ENCODE data around the gene MRPL50.
"Not testable (repeated sequence)": the region's sequence is repeated elsewhere in the genome, so short reads cannot be mapped to it uniquely, and the experiment has no call there.

MRPL50 gene

DNA sequence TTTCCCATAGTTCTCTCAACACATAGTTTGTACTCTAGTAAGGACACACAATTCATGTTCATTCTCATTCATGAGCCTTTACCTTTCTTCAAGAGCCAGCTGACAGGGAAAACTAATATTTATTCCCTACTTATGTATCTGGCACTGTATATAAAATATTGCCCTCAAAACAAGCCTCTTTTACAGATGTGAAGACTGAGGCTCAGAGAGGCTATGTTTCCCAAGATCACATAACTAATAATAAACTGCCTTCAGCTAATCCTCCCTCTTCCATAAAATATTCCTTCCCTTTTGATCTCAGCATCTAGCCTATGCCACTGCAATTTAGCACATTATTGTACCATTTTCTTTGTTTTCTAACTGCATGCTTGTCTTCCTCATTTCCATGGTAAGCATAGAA, 19.0 kb upstream of the MRPL50 start:
- no peak for DNase-seq

DNA sequence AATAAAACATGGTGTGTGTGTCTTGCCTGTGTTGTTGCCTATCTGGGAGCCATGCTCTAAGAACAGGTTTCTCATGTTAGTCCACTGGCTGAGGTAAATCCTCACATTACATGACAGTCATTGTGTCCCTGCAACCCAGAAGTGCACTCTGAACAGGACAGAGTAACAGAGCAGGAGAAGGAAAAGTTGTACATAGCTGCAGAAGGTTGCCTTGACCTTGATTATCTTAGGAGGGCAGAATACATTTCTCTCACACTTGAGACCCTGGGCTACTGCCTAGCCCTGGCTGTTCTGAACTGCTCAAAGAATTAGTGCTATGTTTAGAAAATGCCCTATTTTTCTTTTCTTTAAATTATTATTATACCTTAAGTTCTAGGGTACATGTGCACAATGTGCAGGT, 17.2 kb upstream of the MRPL50 start:
- DNase-seq: no peak

DNA sequence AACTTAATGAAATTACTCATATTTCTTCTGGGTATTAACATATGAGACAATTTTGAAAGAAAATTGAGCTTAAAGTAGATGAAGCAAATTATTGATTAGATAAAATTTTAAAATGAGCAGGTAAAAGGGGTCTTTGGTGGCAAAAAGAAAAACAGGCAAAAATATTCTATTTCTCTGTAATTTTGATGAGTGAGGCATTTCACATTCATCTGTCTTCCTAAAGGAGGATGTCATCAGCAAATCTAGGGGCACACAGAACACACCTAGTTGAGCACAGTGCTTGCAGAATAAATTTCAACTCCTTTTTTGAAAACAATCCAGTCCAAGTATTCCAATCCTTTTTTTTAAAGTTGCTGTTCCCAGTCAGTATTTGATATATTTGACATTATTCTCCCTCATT, 16.4 kb upstream of the MRPL50 start:
- no peak for DNase-seq

DNA sequence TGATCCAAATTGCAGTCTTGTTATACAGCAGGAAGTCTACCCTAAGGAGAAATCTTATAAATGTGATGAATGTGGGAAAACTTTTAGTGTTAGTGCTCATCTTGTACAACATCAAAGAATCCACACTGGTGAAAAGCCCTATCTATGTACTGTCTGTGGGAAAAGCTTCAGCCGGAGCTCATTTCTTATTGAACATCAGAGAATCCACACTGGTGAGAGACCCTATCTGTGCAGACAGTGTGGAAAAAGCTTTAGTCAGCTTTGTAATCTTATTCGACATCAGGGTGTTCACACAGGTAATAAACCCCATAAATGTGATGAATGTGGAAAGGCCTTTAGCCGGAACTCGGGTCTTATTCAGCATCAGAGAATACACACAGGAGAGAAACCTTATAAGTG, 10.7 kb upstream of the MRPL50 start:
- no peak for DNase-seq

GRCh38 chr9:101408374-101409078, 10.1 kb upstream of the MRPL50 start:
- DNase-seq: no peak

DNA sequence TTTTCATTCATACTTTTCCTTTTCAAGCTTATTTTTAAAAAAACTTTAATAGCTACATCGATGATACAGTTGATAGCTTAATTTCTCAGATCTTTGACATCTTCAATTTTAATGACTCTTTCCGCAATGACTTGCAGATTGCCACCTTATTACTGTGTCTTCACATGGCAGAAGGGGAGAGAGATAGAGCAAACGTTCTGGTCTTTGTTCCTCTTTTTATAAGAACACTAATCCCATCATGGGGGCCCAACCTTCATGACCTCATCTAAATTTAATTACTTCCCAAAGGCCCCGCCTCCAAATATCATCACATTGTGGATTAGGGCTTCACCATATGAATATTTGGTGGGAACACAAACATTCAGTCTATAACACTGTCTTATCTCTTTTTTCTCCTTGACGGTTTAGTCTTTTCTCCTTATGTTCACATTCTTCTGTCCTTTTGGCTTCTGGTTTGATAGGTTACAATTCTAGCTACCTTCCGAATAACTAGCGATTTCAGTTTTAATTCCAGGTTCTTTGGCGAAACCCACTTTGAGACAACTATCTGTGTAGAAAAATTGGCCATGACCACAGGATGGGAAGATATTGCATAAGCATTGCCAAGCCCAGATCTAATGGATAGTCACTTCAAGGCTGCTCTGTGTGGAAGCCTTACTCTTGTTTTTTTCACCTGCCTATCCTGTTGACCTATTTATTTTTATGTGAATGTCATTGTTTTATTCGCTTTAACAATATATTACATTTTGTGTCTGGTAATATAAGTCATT, 5.3 kb upstream of the MRPL50 start:
- DNase-seq: no peak

GRCh38 chr9:101400120-101400519, 1.7 kb upstream of the MRPL50 start:
- no peak for DNase-seq

- no peak for DNase-seq
These were observed 1.2 kb upstream of the MRPL50 start for GRCh38 chr9:101399643-101399970.

- no peak for DNase-seq
These were observed 668 bp upstream of the MRPL50 start for GRCh38 chr9:101398930-101399642.

- DNase-seq: no peak
These were observed 711 bp downstream of the MRPL50 start for GRCh38 chr9:101397746-101398067.

DNA sequence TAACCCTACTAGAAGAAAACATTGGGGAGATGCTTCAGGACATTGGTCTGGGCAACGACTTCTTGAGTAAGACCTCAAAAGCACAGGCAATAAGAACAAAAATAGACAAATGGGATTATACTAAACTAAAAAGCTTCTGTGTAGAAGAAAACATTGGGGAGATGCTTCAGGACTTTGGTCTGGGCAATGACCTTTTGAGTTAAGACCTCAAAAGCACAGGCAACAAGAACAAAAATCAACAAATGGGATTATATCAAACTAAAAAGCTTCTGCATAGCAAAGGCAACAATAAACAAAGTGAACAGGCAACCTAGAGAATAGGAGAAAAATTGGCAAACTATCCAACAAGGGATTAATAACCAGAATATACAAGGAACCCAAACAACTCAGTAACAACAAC, 3.7 kb downstream of the MRPL50 start:
- no peak for DNase-seq

DNA sequence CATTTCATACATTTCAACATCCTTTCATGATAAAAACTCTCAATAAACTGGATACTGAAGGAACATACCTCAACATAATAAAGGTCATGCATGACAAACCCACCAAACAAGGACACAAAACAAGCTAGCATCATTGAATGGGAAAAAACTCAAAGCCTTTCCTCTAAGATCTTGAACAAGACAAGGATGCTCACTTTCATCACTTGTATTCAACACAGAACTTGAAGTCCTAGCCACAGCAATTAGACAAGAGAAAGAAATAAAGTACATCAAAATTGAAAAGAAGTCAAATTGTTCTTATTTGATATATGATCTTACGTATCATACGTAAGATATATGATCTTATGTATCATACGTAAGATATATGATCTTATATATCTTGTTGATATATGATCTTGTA, 5.3 kb downstream of the MRPL50 start:
- no peak for DNase-seq

DNA sequence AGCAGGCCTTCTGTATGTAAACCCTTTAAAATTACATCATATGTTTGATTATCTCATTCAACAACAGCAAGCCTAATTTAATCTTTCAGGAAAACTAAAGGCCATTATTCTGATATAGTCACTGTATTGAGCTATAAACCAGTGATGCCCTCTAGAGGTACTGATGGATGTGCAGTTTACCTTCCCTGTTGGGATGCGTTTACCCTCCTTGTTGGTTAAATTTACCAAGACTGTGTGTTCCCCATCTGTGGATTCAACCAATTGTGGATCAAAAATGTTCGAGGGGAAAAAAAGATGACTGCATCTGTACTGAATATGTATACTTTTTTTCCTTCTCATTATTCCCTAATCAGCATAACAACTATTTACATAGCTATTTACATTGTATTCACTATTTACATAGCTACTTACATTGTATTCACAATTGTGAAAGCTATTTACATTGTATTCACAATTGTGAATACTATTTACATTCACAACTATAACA, 9.9 kb downstream of the MRPL50 start:
- no peak for DNase-seq

GRCh38 chr9:101387871-101388506, 10.4 kb downstream of the MRPL50 start:
- DNase-seq: peak; percentile 50

DNA sequence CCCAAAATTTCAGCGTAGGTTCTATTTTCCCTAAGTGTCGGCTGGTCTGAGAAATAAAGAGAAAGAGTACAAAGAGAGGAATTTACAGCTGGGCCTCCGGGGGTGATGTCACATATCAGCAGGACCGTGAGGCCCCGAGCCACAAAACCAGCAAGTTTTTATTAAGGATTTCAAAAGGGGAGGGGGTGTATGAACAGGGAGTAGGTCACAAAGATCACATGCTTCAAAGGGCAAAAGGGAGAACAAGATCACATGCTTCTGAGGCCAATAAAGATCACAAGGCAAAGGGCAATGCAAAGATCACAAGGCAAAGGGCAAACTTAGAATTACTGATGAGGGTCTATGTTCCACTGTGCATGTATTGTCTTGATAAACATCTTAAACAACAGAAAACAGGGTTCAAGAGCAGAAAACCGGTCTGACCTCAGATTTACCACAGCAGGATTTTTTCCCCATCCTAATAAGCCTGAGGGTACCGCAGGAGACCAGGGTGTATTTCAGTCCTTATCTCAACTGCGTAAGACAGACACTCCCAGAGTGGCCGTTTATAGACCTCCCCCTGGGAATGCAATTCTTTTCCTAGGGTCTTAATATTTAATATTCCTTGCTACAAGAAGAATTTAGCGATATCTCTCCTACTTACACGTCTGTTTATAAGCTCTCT, 13.4 kb downstream of the MRPL50 start, which contains the start of gene BAAT:
BAAT (minus strand) TSS at position 134 of the 664 bp plus-strand sequence. CDS start 13,602 bp downstream, outside the sequence.
- not testable (repeated sequence) for DNase-seq

DNA sequence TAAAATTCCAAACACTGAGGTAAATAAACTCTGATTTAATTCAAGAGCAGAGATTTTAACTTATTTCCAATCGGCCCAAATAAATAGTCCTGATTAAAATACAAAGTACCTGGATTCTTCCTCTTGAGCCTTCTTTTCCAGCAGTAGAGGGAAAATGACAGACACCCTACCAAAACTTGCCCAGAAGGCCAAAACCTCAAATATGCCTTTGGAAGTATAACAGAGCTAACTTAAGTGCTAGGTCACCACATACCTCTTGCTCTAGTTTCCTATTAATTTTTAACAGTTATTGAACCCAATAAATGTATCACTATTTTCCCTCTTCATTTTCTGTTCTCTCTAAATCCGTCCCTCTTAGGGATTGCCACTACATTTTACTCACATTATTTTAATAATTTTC, 15.1 kb downstream of the MRPL50 start:
- no peak for DNase-seq

GRCh38 chr9:101381833-101382342, 16.5 kb downstream of the MRPL50 start:
- no peak for DNase-seq

DNA sequence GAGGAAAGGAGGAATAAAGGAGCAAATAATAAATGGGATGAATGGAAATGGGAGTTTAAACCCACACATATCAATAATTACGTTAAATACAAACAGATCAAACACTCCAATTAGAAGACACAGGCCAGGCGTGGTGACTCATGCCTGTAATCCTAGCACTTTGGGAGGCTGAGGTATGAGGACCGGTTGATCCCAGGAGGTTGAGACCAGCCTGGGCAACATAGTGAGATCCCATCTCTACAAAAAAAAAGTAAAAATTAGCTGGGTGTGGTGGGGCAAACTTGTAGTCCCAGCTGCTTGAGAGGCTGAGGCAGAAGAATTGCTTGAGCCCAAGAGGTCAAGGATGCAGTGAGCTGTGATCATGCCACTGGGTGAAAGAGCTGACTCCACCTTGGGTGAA, 17.3 kb downstream of the MRPL50 start:
- DNase-seq: no peak

GRCh38 chr9:101380295-101380694, 18.1 kb downstream of the MRPL50 start:
- no peak for DNase-seq

DNA sequence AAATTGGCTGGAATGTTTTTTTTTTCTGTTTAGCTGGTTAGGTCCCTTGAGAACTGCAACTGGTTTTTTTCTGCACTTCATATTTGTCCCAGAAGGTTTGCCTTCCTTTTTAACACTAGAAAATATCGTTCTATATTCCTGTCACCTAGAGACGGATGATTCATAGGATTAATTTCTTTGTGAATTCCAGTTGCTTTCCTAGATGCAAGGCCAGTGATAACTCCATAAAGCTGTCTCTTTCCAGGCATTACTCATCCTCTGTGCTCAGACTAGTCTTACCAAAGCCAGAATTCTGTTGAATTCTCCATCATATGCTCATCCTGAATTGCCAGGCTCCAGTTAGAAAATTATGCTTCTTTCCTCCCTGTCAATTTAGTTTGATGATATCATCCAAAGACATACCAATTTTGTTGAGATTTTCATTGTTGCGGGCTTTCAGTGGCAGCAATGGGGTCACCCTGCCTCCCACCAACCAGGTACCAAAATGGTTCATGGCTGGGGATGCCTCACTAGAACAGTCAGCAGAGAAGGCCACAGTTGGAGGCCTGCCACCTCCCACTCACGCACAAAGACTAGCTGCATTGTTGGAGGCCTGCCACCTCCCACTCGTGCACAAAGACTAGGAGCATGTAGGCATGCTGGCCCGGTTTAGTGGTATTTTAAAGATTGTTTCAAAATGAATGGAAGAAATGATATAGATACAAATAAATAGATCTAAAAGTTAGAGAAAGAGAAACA, 22.1 kb downstream of the MRPL50 start:
- no peak for DNase-seq

DNA sequence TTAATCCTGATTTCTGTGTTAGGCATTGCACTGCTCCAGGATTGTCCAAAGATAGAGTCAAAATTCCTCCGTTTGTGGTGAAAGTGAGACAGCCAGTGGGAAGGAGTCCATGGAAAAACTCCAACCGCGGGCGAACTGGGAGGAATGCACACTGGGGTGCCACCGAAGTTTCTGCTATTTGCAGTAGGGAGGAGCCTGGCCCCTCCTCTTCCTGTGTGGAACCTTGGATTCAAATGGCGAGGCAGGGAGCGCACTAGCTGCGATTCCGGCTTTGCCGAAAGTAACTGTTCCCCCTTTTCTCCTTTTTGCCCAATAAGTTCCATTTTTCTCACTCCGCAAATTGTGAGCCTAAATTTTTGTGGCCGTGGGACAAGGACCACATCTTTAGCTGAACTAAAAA, 22.9 kb downstream of the MRPL50 start:
- DNase-seq: no peak

All from CD4-positive, alpha-beta T cell treated with Interleukin-12 subunit alpha and Interleukin-12 subunit beta, for 1 hour (primary cell).